Thyroid gland (tissue), 4 donors: Measurements from ENCODE around the gene CCDC184. TPM values are rescaled to one million over a fixed set of nuclear protein-coding genes. Genes with fewer than 3 reads are reported as not detected.
A peak's percentile ranks its signal among the peaks of the same experiment; 100 is the strongest.

Source experiments
- DNase-seq, 2 donors: peaks; one replicate each; pipeline ENCODE4 v3.0.0-alpha.2; 2019
- H3K27ac ChIP-seq, 3 donors: fragments of 200-600 bp; sonication (generic); 1 replicate in 2 of 3; 2 replicates in 1 of 3; pipeline ENCODE4 v1.5.1; 2016 to 2019; ENCODE audit warnings: mild to moderate bottlenecking in 1 of 3, moderate library complexity in 1 of 3
- H3K27me3 ChIP-seq: fragments of 200-600 bp; sonication (generic); one replicate; pipeline ENCODE4 v1.5.1; 2019
- H3K36me3 ChIP-seq, 2 donors: fragments of 200-600 bp; sonication (generic); one replicate each; pipeline ENCODE4 v1.5.1; 2016 to 2019
- H3K4me1 ChIP-seq, 2 donors: fragments of 200-600 bp; sonication (generic); one replicate each; pipeline ENCODE4 v1.5.1; 2017 to 2019
- H3K4me3 ChIP-seq, 3 donors: fragments of 200-600 bp; sonication (generic); replicated peaks in 1 of 3; 1 replicate in 2 of 3; 2 replicates in 1 of 3; pipeline ENCODE4 v1.5.1; 2016; ENCODE audit warnings: mild to moderate bottlenecking in 1 of 3
- H3K9me3 ChIP-seq: fragments of 200-600 bp; sonication (generic); one replicate; pipeline ENCODE4 v1.5.1; 2017
- CTCF ChIP-seq, 6 experiments: fragments of 200-600 bp in 3 of 6; fragments of 450-650 bp in 3 of 6; sonication (generic) in 3 of 6; IDR thresholded peaks; one replicate each; pipeline ENCODE4 v1.5.1; 2016 to 2019; ENCODE audit warnings: antibody characterized with exemption in 6 of 6, mild to moderate bottlenecking in 2 of 6, inconsistent platforms in 1 of 6, moderate library complexity in 1 of 6
- POLR2A ChIP-seq, 2 donors: fragments of 450-650 bp; IDR thresholded peaks; one replicate each; pipeline ENCODE4 v1.6.1; 2017; ENCODE audit warnings: antibody characterized with exemption in 2 of 2, mild to moderate bottlenecking in 2 of 2, moderate library complexity in 1 of 2
- WGBS, 2 donors: methylation state at CpG; one replicate each; pipeline ENCODE4 v1.1.5; 2017; 5-methylcytosine and 5-hydroxymethylcytosine counted together
- intact Hi-C: fragments of 100-400 bp; cut with DNase I; formaldehyde crosslinking; loops from one replicate; pipeline ENCODE4 v1.15.1; 2023
- total RNA-seq, 4 donors: library from RNA; depleted of rRNA; stranded (reverse); fragments of >200 nt; gene quantifications; one replicate each; pipeline ENCODE4 v1.2.3, GENCODE V29; 2016

The CCDC184 gene
- total RNA-seq, 4 donors from 2014 or later = 0.44 to 0.54 TPM; not detected in 2

- 3 to 8% methylated on average over 4 to 17 of the region's 20 CpGs for WGBS, 2 donors
- DNase-seq = no peak
- Histone ChIP-seq H3K9me3 (no peaks in the 10 kb centered on the region), H3K36me3 (no peaks in the 10 kb centered on the region), H3K27ac (no peak overlapping the region), H3K4me3 (peak overlapping the region in 1 of 3 donors; percentile 40), H3K4me1 (peaks cover 19 to 23% of the 10 kb centered on the region in 2 donors), H3K27me3 (peaks cover 6% of the 10 kb centered on the region)
- no peak for TF ChIP-seq POLR2A (IDR thresholded peaks at IDR 0.05)
- no peak for TF ChIP-seq CTCF (IDR thresholded peaks at IDR 0.05)
- intact Hi-C loops = loop anchor here (10.0 kb wide), 1 partner anchor 170 kb away; the partner anchor contains the start of gene ZNF641
These were observed 1.1 kb downstream of the CCDC184 start for GRCh38 chr12:48184549-48184922.

GRCh38 chr12:48185181-48185919, 1.9 kb downstream of the CCDC184 start:
- Histone ChIP-seq H3K4me3 (no peak overlapping the region), H3K27me3 (peaks cover 6% of the 10 kb centered on the region)
- intact Hi-C loops = loop anchor here (10.0 kb wide), 1 partner anchor 169 kb away; the partner anchor contains the start of gene ZNF641

GRCh38 chr12:48187916-48188695, 4.7 kb downstream of the CCDC184 start:
- TF ChIP-seq POLR2A (IDR thresholded peaks at IDR 0.05) = no peak
- TF ChIP-seq CTCF (IDR thresholded peaks at IDR 0.05) = no peak
- peaks cover 12 to 17% of the 10 kb centered on the region in 2 donors for H3K4me1 ChIP-seq
- no peaks in the 10 kb centered on the region for H3K36me3 ChIP-seq
- no peak overlapping the region for H3K4me3 ChIP-seq
- intact Hi-C loops = loop anchor here (10.0 kb wide), 1 partner anchor 167 kb away; the partner anchor contains the start of gene ZNF641
- no peak for DNase-seq
- no peaks in the 10 kb centered on the region for H3K27me3 ChIP-seq
- no peaks in the 10 kb centered on the region for H3K9me3 ChIP-seq
- H3K27ac ChIP-seq = no peak overlapping the region
- WGBS, 2 donors = 84% methylated on average over 10 of the region's 10 CpGs

More at GRCh38 chr12:48185181-48185919, 1.9 kb downstream of the CCDC184 start:
- TF ChIP-seq POLR2A (IDR thresholded peaks at IDR 0.05) = no peak
- TF ChIP-seq CTCF (IDR thresholded peaks at IDR 0.05) = no peak
- Histone ChIP-seq H3K9me3 (no peaks in the 10 kb centered on the region), H3K4me1 (peaks cover 19 to 23% of the 10 kb centered on the region in 2 donors), H3K36me3 (no peaks in the 10 kb centered on the region), H3K27ac (no peak overlapping the region)
- WGBS, 2 donors = 60 to 61% methylated on average over 10 of the region's 10 CpGs
- DNase-seq = no peak

- H3K36me3 ChIP-seq = no peaks in the 10 kb centered on the region
- H3K4me3 ChIP-seq = no peak overlapping the region
- no peaks in the 10 kb centered on the region for H3K27me3 ChIP-seq
- no peak overlapping the region for H3K27ac ChIP-seq
- peaks cover 0 to 3% of the 10 kb centered on the region in 2 donors for H3K4me1 ChIP-seq
- peak; percentile 65 to 68 for DNase-seq
- intact Hi-C loops = loop anchor here (10.0 kb wide), 1 partner anchor 165 kb away; the partner anchor contains the start of gene ZNF641
- TF ChIP-seq POLR2A (IDR thresholded peaks at IDR 0.05) = no peak
- peak; percentile 61 to 92 (median 76) for TF ChIP-seq CTCF (IDR thresholded peaks at IDR 0.05)
- 39 to 43% methylated on average over 6 of the region's 6 CpGs for WGBS, 2 donors
- H3K9me3 ChIP-seq = no peaks in the 10 kb centered on the region
These were observed 6.1 kb downstream of the CCDC184 start for GRCh38 chr12:48189331-48190125.
